ENCODE measurements around the gene PLXDC2.

DNA sequence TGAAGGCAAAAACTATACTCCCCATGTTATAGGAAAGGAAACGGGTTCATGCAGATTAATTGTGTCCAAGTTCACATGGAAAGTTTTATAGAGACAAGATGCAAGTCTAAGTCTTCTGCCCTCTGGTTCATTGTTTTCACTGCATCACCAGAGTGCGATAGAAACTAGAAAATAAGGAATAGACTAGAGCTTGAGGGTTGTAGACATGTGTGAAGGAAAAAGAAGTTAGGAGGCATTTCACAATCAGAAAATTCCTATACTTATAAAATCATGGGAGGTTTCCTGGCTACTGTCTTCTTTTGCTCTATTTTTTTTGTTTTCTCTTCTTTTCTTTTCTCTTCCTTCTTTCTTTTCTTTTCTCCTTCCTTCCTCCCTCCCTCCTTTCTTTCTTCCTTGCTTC lies 329.8 kb downstream of the PLXDC2 start:
- TF ChIP-seq CTCF (IDR thresholded peaks at IDR 0.05) (no peak), EZH2 (IDR thresholded peaks at IDR 0.05; ENCODE audit: borderline replicate concordance, insufficient read depth, low read depth, low read length, poor library complexity, severe bottlenecking) (no peak)

All from B cell (primary cell).